Memory B cell (primary cell): ENCODE results near the gene SPATA46.
A peak's percentile ranks its signal among the peaks of the same experiment; 100 is the strongest.
"Not testable (repeated sequence)": the region's sequence is repeated elsewhere in the genome, so short reads cannot be mapped to it uniquely, and the experiment has no call there.

Experiments
- ATAC-seq: fragments of 150-1000 bp; cut with Tn5 transposase; 2 replicates; pipeline ENCODE4 v1.10.0; 2021; ENCODE audit warnings: low read depth, mild to moderate bottlenecking, moderate library complexity
- DNase-seq, 2 donors: peaks; one replicate each; pipeline ENCODE4 v3.0.0; 2022; ENCODE audit warnings: low spot score in 2 of 2
- H3K27ac Mint-ChIP-seq: one replicate; pipeline ENCODE4 v1.8.0; 2022; ENCODE audit warnings: mild to moderate bottlenecking, moderate library complexity, mixed read lengths
- H3K27me3 Mint-ChIP-seq: one replicate; pipeline ENCODE4 v1.8.0; 2022; ENCODE audit warnings: mixed read lengths
- H3K36me3 Mint-ChIP-seq: one replicate; pipeline ENCODE4 v1.8.0; 2022; ENCODE audit warnings: mild to moderate bottlenecking, mixed read lengths
- H3K4me1 Mint-ChIP-seq: one replicate; pipeline ENCODE4 v1.8.0; 2022; ENCODE audit warnings: mixed read lengths
- H3K4me3 Mint-ChIP-seq: one replicate; pipeline ENCODE4 v1.8.0; 2022; ENCODE audit warnings: mild to moderate bottlenecking, moderate library complexity, mixed read lengths
- H3K9me3 Mint-ChIP-seq: one replicate; pipeline ENCODE4 v1.8.0; 2022; ENCODE audit warnings: mixed read lengths

SPATA46 gene

GRCh38 chr1:162376691-162377090 lies at the start of gene SPATA46:
TSS of gene SPATA46 (minus strand) at chr1:162376854. CDS start at chr1:162376790, 64 bp downstream.
- Mint-ChIP-seq H3K27me3 (peaks cover 6% of the 10 kb centered on the region), H3K9me3 (no peaks in the 10 kb centered on the region), H3K4me1 (no peaks in the 10 kb centered on the region), H3K4me3 (no peak within 1 kb of the TSS), H3K36me3 (no peaks in the 10 kb centered on the region), H3K27ac (no peak within 1 kb of the TSS)
- DNase-seq: no peak
- no peak for ATAC-seq

- H3K4me3 Mint-ChIP-seq: no peak overlapping the region
- H3K36me3 Mint-ChIP-seq: no peaks in the 10 kb centered on the region
- H3K9me3 Mint-ChIP-seq: peaks cover 3% of the 10 kb centered on the region
- peak; percentile 58 for ATAC-seq
- H3K27ac Mint-ChIP-seq: no peak overlapping the region
- peaks cover 9% of the 10 kb centered on the region for H3K27me3 Mint-ChIP-seq
- no peak for DNase-seq
- peaks cover 12% of the 10 kb centered on the region for H3K4me1 Mint-ChIP-seq
These were observed 46.2 kb upstream of the SPATA46 start for GRCh38 chr1:162422662-162423375.

GRCh38 chr1:162421258-162422164 lies 44.9 kb upstream of the SPATA46 start:
- no peak for ATAC-seq
- Mint-ChIP-seq H3K27ac (no peak overlapping the region), H3K36me3 (no peaks in the 10 kb centered on the region), H3K4me1 (peaks cover 12% of the 10 kb centered on the region), H3K4me3 (no peak overlapping the region), H3K9me3 (peaks cover 3% of the 10 kb centered on the region), H3K27me3 (peaks cover 9% of the 10 kb centered on the region)
- DNase-seq: no peak

GRCh38 chr1:162420120-162420519 lies 43.5 kb upstream of the SPATA46 start:
- Mint-ChIP-seq H3K4me3 (no peak overlapping the region), H3K36me3 (no peaks in the 10 kb centered on the region), H3K27me3 (peaks cover 7% of the 10 kb centered on the region), H3K9me3 (no peaks in the 10 kb centered on the region), H3K4me1 (peaks cover 12% of the 10 kb centered on the region), H3K27ac (no peak overlapping the region)
- DNase-seq (no peak), ATAC-seq (no peak)

- H3K4me3 Mint-ChIP-seq, ATAC-seq, H3K9me3 Mint-ChIP-seq, H3K27me3 Mint-ChIP-seq, H3K27ac Mint-ChIP-seq, DNase-seq, H3K36me3 Mint-ChIP-seq: not testable (repeated sequence)
- H3K4me1 Mint-ChIP-seq: peaks cover 12% of the 10 kb centered on the region
These were observed 42.8 kb upstream of the SPATA46 start for GRCh38 chr1:162419450-162419931.

GRCh38 chr1:162418584-162418983 lies 41.9 kb upstream of the SPATA46 start:
- H3K27me3 Mint-ChIP-seq, DNase-seq, H3K9me3 Mint-ChIP-seq, H3K36me3 Mint-ChIP-seq, H3K27ac Mint-ChIP-seq, ATAC-seq, H3K4me3 Mint-ChIP-seq: not testable (repeated sequence)
- peaks cover 12% of the 10 kb centered on the region for H3K4me1 Mint-ChIP-seq

GRCh38 chr1:162417650-162418049 lies 41.0 kb upstream of the SPATA46 start:
- no peak overlapping the region for H3K4me3 Mint-ChIP-seq
- H3K4me1 Mint-ChIP-seq: peaks cover 4% of the 10 kb centered on the region
- H3K27me3 Mint-ChIP-seq: peaks cover 3% of the 10 kb centered on the region
- no peak overlapping the region for H3K27ac Mint-ChIP-seq
- no peak for ATAC-seq
- no peaks in the 10 kb centered on the region for H3K9me3 Mint-ChIP-seq
- no peak for DNase-seq
- no peaks in the 10 kb centered on the region for H3K36me3 Mint-ChIP-seq

GRCh38 chr1:162416909-162417308 lies 40.3 kb upstream of the SPATA46 start:
- peaks cover 5% of the 10 kb centered on the region for H3K27me3 Mint-ChIP-seq
- no peak overlapping the region for H3K27ac Mint-ChIP-seq
- no peaks in the 10 kb centered on the region for H3K36me3 Mint-ChIP-seq
- H3K9me3 Mint-ChIP-seq: no peaks in the 10 kb centered on the region
- no peak overlapping the region for H3K4me3 Mint-ChIP-seq
- DNase-seq: no peak
- ATAC-seq: no peak
- H3K4me1 Mint-ChIP-seq: peaks cover 4% of the 10 kb centered on the region

GRCh38 chr1:162416215-162416614 lies 39.6 kb upstream of the SPATA46 start:
- H3K27me3 Mint-ChIP-seq: peaks cover 8% of the 10 kb centered on the region
- H3K27ac Mint-ChIP-seq: no peak overlapping the region
- ATAC-seq (no peak), DNase-seq (no peak)
- no peaks in the 10 kb centered on the region for H3K36me3 Mint-ChIP-seq
- no peaks in the 10 kb centered on the region for H3K9me3 Mint-ChIP-seq
- no peak overlapping the region for H3K4me3 Mint-ChIP-seq
- H3K4me1 Mint-ChIP-seq: no peaks in the 10 kb centered on the region

- H3K27ac Mint-ChIP-seq: no peak within 1 kb of the TSS
- DNase-seq: no peak
These were observed 35.3 kb upstream of the SPATA46 start, which contains the start of gene SH2D1B for GRCh38 chr1:162412002-162412401. TSS of gene SH2D1B (minus strand) at chr1:162412136. CDS start at chr1:162412016, 120 bp downstream.

GRCh38 chr1:162407539-162407938 lies 30.9 kb upstream of the SPATA46 start:
- peaks cover 13% of the 10 kb centered on the region for H3K27me3 Mint-ChIP-seq
- DNase-seq: no peak
- H3K9me3 Mint-ChIP-seq: no peaks in the 10 kb centered on the region
- H3K4me3 Mint-ChIP-seq: no peak overlapping the region
- no peak overlapping the region for H3K27ac Mint-ChIP-seq
- ATAC-seq: no peak
- no peaks in the 10 kb centered on the region for H3K36me3 Mint-ChIP-seq
- no peaks in the 10 kb centered on the region for H3K4me1 Mint-ChIP-seq

More at GRCh38 chr1:162412002-162412401, 35.3 kb upstream of the SPATA46 start, which contains the start of gene SH2D1B:
- H3K4me1 Mint-ChIP-seq: no peaks in the 10 kb centered on the region
- no peaks in the 10 kb centered on the region for H3K36me3 Mint-ChIP-seq
- peaks cover 15% of the 10 kb centered on the region for H3K27me3 Mint-ChIP-seq
- H3K9me3 Mint-ChIP-seq: no peaks in the 10 kb centered on the region
- no peak for ATAC-seq
- no peak within 1 kb of the TSS for H3K4me3 Mint-ChIP-seq

GRCh38 chr1:162406811-162407210 lies 30.2 kb upstream of the SPATA46 start:
- Mint-ChIP-seq H3K27ac (no peak overlapping the region), H3K9me3 (no peaks in the 10 kb centered on the region), H3K4me3 (no peak overlapping the region), H3K27me3 (peaks cover 16% of the 10 kb centered on the region), H3K4me1 (no peaks in the 10 kb centered on the region), H3K36me3 (no peaks in the 10 kb centered on the region)
- no peak for DNase-seq
- ATAC-seq: no peak

GRCh38 chr1:162405800-162406199 lies 29.1 kb upstream of the SPATA46 start:
- H3K27ac Mint-ChIP-seq: no peak overlapping the region
- ATAC-seq (no peak), DNase-seq (no peak)
- no peak overlapping the region for H3K4me3 Mint-ChIP-seq
- peaks cover 14% of the 10 kb centered on the region for H3K27me3 Mint-ChIP-seq
- H3K4me1 Mint-ChIP-seq: no peaks in the 10 kb centered on the region
- H3K9me3 Mint-ChIP-seq: no peaks in the 10 kb centered on the region
- H3K36me3 Mint-ChIP-seq: no peaks in the 10 kb centered on the region

- DNase-seq (no peak), ATAC-seq (no peak)
- no peaks in the 10 kb centered on the region for H3K4me1 Mint-ChIP-seq
- H3K36me3 Mint-ChIP-seq: no peaks in the 10 kb centered on the region
- no peaks in the 10 kb centered on the region for H3K9me3 Mint-ChIP-seq
- H3K4me3 Mint-ChIP-seq: no peak overlapping the region
- peaks cover 11% of the 10 kb centered on the region for H3K27me3 Mint-ChIP-seq
- no peak overlapping the region for H3K27ac Mint-ChIP-seq
These were observed 28.0 kb upstream of the SPATA46 start for GRCh38 chr1:162404550-162405160.
